ENCODE measurements around the gene APOBEC2.
A peak's percentile ranks its signal among the peaks of the same experiment; 100 is the strongest.

APOBEC2 gene

GRCh38 chr6:41038205-41038604 lies 14.8 kb upstream of the APOBEC2 start:
- no peak for DNase-seq

GRCh38 chr6:41039060-41039998 lies 13.7 kb upstream of the APOBEC2 start, which contains the start of gene UNC5CL:
Gene UNC5CL, minus strand, starts transcription at chr6:41039221. Its CDS starts 4,147 bp downstream, at chr6:41035074.
- DNase-seq, result peak; percentile 52

GRCh38 chr6:41040101-41040939 lies 12.7 kb upstream of the APOBEC2 start:
- no peak for DNase-seq

- no peak for DNase-seq
These were observed 12.0 kb upstream of the APOBEC2 start for GRCh38 chr6:41040940-41041536.

- no peak for DNase-seq
These were observed 10.6 kb upstream of the APOBEC2 start, which contains the start of gene TSPO2 for GRCh38 chr6:41042226-41043055. Gene TSPO2, plus strand, starts transcription at chr6:41042467. Its CDS starts 519 bp downstream, at chr6:41042986.

GRCh38 chr6:41043151-41043550 lies 9.9 kb upstream of the APOBEC2 start:
- DNase-seq, result no peak

- DNase-seq, result no peak
These were observed 7.3 kb upstream of the APOBEC2 start for GRCh38 chr6:41045664-41046063.

GRCh38 chr6:41046084-41046483 lies 6.9 kb upstream of the APOBEC2 start:
- no peak for DNase-seq

GRCh38 chr6:41047306-41047705 lies 5.7 kb upstream of the APOBEC2 start:
- no peak for DNase-seq

- no peak for DNase-seq
These were observed 5.0 kb upstream of the APOBEC2 start for GRCh38 chr6:41047745-41048732.

GRCh38 chr6:41049521-41049920 lies 3.5 kb upstream of the APOBEC2 start:
- DNase-seq, result no peak

- DNase-seq, result no peak
These were observed 3.0 kb upstream of the APOBEC2 start for GRCh38 chr6:41049955-41050354.

GRCh38 chr6:41050536-41050935 lies 2.5 kb upstream of the APOBEC2 start:
- no peak for DNase-seq

- DNase-seq, result peak; percentile 39
These were observed 1.1 kb upstream of the APOBEC2 start for GRCh38 chr6:41051873-41052272.

GRCh38 chr6:41054511-41054910 lies 1.5 kb downstream of the APOBEC2 start:
- no peak for DNase-seq

GRCh38 chr6:41055149-41055548 lies 2.1 kb downstream of the APOBEC2 start:
- no peak for DNase-seq

GRCh38 chr6:41056768-41057490 lies 3.9 kb downstream of the APOBEC2 start:
- DNase-seq, result no peak

- DNase-seq, result no peak
These were observed 5.8 kb downstream of the APOBEC2 start for GRCh38 chr6:41058783-41059181.

GRCh38 chr6:41059556-41059955 lies 6.6 kb downstream of the APOBEC2 start:
- DNase-seq, result no peak

- DNase-seq, result no peak
These were observed 8.3 kb downstream of the APOBEC2 start for GRCh38 chr6:41061196-41061726.
